C4-2B (cell line): ENCODE results near the gene TRAPPC13.

Source experiments
- CTCF ChIP-seq: fragments of 450-650 bp; conservative IDR thresholded peaks from 2 replicates; pipeline ENCODE4 v1.5.1; 2017; ENCODE audit warnings: mild to moderate bottlenecking
- ZFX ChIP-seq: fragments of 450-650 bp; IDR thresholded peaks from 2 replicates; pipeline ENCODE4 v1.6.1; 2017

GRCh38 chr5:65625743-65626142 lies 916 bp downstream of the TRAPPC13 start:
- no peak for TF ChIP-seq CTCF
- no peak for TF ChIP-seq ZFX
